Pons (tissue), 1 donor: ENCODE results near the gene IFT27.

Source experiments
- DNase-seq: peaks from one replicate; pipeline ENCODE4 v3.0.0-alpha.2; 2016; ENCODE audit warnings: low spot score

The IFT27 gene

DNA sequence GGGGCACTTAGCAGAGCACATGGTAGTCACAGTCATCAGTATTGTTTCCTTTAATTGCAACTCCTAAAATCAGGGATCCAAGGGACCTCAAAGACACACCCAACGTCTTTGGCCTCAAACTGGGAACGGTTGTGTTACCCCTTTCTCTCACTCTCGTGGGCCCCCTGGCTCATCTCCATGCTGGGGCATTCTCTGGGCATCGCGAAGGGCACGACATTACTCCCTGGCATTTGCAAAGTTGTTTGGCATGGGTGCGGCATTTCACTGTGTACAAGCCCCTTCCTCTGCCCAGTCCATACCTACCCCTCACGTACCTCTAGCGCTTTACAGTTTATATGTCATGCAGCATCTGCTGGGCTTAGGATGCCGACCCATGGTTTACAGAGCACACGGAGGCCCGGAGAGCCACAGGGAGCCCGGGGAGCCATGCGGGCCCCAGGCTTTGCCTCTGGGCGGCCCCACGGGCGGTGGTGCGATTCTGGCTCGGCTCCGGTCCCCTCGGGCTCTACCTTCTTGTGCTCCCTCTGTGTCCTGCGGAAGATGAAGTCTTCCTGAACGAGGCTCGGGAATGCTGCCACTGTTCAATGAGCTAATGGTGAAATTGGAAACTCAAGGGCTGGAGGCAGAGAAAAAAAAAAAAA lies 50.4 kb downstream of the IFT27 start:
- DNase-seq = no peak

DNA sequence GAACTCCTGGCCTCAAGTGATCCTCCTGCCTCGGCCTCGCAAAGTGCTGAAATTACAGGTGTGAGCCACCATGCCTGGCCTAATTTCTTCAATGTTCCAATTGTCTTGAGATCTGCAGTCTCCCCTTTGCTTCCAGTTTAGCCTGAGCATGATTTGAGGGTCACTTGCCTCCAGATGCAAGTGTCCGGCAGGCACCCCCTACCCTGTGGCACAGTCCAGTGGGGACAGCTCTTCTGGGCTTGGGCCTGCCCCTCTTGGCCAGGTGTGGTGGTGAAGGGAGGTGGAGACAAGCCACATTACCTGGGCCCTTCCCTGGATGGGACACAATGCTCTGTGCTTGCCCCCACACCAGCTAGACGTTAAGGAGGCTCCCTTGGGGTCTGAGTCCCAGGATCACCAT lies 51.1 kb downstream of the IFT27 start:
- DNase-seq = no peak

DNA sequence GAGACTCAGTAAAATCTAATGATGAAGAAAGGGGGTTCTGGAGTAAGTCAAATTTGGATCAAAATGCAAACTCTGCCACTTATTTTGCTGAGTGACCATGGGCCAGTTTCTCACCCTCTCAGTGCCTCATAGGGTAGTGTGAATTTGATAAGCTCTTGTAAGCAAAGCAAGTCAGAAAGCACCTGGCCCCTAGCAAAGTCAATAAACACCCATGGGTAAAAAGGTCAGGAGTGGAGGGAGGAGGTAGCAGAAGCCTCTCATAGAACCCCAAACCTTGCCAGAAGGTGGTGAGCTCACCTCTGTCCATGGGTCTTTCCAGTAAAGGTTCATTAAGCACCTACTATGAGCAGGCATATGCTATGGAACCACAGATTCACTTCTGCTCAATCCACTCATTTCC lies 53.9 kb downstream of the IFT27 start:
- DNase-seq = no peak

DNA sequence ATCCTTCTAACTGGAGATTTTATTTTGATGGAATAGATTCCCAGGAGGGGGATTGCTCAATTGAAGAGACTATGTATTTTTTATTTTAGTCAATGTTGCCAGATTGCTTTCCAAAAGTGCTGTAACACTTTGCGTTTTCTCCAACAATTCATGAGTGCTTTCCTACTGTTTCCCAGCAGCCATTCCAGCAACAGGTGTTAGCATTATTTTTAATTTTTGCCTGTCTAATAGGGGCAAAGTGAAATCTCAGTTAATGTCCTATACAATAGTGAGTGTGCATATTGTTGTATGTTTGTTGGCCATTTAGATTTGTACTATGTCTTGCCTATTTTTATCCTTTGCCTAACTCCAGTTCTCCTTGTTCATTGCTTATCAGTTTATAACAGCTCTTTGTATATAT lies 60.3 kb downstream of the IFT27 start:
- no peak for DNase-seq

DNA sequence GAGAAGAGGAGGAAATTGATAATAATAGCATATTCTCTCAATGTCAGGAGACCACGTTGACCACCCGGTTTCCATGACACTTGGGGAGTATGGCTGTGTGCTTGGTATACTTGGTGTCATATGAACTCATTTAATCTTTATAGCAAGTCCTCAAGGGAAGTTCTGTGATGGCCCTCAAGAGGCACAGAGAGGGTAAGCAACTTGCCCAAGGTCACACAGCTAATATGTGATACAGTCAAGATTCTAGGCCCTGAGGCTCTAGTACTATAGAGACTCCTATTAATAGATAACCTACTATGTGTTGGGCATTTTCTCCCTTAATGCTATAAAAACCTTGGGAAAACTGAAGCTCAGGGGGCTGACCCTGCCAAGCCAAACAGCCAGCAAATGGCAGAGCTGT lies 61.8 kb downstream of the IFT27 start:
- no peak for DNase-seq

DNA sequence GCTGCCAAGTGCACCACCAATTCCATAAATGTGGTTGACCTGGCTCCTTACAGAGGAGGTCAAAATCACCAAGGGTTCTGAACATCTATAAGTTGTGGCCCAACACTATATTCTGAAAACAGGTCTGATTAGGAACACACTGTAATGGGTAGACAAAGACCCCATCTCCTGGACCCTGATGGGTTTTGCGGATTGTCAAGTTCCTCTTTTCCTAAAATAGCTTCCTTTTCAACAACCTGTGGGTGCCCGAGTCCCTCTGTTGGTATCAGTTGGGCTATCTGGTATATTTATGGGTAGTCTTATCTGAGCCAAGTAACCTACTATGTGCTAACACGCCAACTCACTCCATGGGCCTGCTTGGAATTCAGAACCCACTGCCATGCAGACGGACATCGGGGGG lies 62.5 kb downstream of the IFT27 start:
- DNase-seq = no peak
